ENCODE data around the gene JAK3. TPM values are rescaled to one million over a fixed set of nuclear protein-coding genes. Genes with fewer than 3 reads are reported as not detected.

JAK3 gene
- total and polyA plus RNA-seq, 2 of the 13 experiments (the other 11 are each of a cell fraction or from before 2014, with no cell fraction given) = 3.4 to 18.6 TPM

- POLR2A ChIA-PET = interaction anchor here (4.3 kb wide), 1 partner anchor 9 kb away, joined by 26 read pairs; the partner anchor contains the start of gene RPL18A
- in situ Hi-C loops (cut with HindIII; ENCODE audit: extremely low pct_ligation_motif_present, low pct_unique_long_range_greater_than_20kb) (loop anchor here (5.0 kb wide), 2 partner anchors 64 to 124 kb away; partner anchors contain the start of gene CCDC124), intact Hi-C loops (cut with micrococcal nuclease; ENCODE audit: unreplicated experiment) (no loop called here)
- DNase-seq (ENCODE audit: low spot score) = no peak
- no peaks in the 10 kb centered on the region for H3K9me3 ChIP-seq (ENCODE audit: low read length)
- BruUV-seq (replicated peaks) = no TSS peak
- WGBS (ENCODE audit: low lambda C conversion rate) = 15% methylated on average over 6 of the region's 6 CpGs
- no peak; the same call in 2 of the 3 replicates for ATAC-seq
- peaks cover 16% of the 10 kb centered on the region for H4K20me1 ChIP-seq (ENCODE audit: insufficient read depth, low read length)
- H3K4me3 ChIP-seq (replicated peaks in 1 of 3; ENCODE audit: insufficient read depth in 1 of 3, low read depth in 2 of 3, low read length in 3 of 3) = no peak overlapping the region
- no peaks in the 10 kb centered on the region for H3K79me2 ChIP-seq (ENCODE audit: insufficient read depth, low read length)
- FAIRE-seq = no peak
- H3K27me3 ChIP-seq (ENCODE audit: control insufficient read depth in 1 of 2, insufficient read depth in 2 of 2, low read length in 2 of 2) = peaks cover 6 to 29% of the 10 kb centered on the region in 2 experiments; a peak in 4 of 5 replicates
- H2AFZ ChIP-seq (ENCODE audit: low read length) = no peak overlapping the region
- CTCF ChIA-PET (ENCODE audit: low intra/inter-chr PET ratio, low total read pairs) = interaction anchor here (3.6 kb wide), 1 partner anchor 64 kb away, joined by 32 read pairs; the partner anchor contains the start of gene CCDC124
- no peak overlapping the region for H3K9ac ChIP-seq (ENCODE audit: insufficient read depth, low read depth, low read length)
- peaks cover 0 to 9% of the 10 kb centered on the region in 2 experiments; a peak in 3 of 5 replicates for H3K36me3 ChIP-seq (replicated peaks in 1 of 2; ENCODE audit: control insufficient read depth in 1 of 2, insufficient read depth in 2 of 2, low read length in 2 of 2)
- H3K4me2 ChIP-seq (ENCODE audit: low read depth, low read length) = no peak overlapping the region
- H3K27ac ChIP-seq (ENCODE audit: extremely low read length, insufficient read depth, low read length) = no peak overlapping the region
- H3K4me1 ChIP-seq (ENCODE audit: insufficient read depth, low read length) = peaks cover 40% of the 10 kb centered on the region
- TF ChIP-seq IRF9 (CRISPR knock-in tag; IDR thresholded peaks at IDR 0.05; ENCODE audit: borderline replicate concordance) = no peak
- no peak for TF ChIP-seq AHDC1 (CRISPR knock-in tag; IDR thresholded peaks at IDR 0.05; ENCODE audit: borderline replicate concordance)
- no peak for TF ChIP-seq KDM2A (CRISPR knock-in tag; IDR thresholded peaks at IDR 0.05; ENCODE audit: borderline replicate concordance, low read depth)
- no peak for TF ChIP-seq SNAI1 (CRISPR knock-in tag; IDR thresholded peaks at IDR 0.05; ENCODE audit: borderline replicate concordance)
- TF ChIP-seq ARHGAP35 (CRISPR knock-in tag; IDR thresholded peaks at IDR 0.05; ENCODE audit: borderline replicate concordance) = no peak
- TF ChIP-seq ZNF10 (CRISPR knock-in tag; IDR thresholded peaks at IDR 0.05; ENCODE audit: borderline replicate concordance, low read depth) = no peak
- no peak for TF ChIP-seq ZNF318 (CRISPR knock-in tag; IDR thresholded peaks at IDR 0.05)
- TF ChIP-seq ZFX (CRISPR knock-in tag; IDR thresholded peaks at IDR 0.05; ENCODE audit: low read depth) = no peak
Measured at GRCh38 chr19:17868669-17869068, 20.9 kb upstream of the JAK3 start.
